ENCODE results near the gene PPM1D.
"Not testable (repeated sequence)": the region's sequence is repeated elsewhere in the genome, so short reads cannot be mapped to it uniquely, and the experiment has no call there.

PPM1D gene

GRCh38 chr17:60623415-60623814, 23.4 kb downstream of the PPM1D start:
- no peak for DNase-seq

- no peak for DNase-seq
These were observed 27.1 kb downstream of the PPM1D start for GRCh38 chr17:60627124-60627523.

DNA sequence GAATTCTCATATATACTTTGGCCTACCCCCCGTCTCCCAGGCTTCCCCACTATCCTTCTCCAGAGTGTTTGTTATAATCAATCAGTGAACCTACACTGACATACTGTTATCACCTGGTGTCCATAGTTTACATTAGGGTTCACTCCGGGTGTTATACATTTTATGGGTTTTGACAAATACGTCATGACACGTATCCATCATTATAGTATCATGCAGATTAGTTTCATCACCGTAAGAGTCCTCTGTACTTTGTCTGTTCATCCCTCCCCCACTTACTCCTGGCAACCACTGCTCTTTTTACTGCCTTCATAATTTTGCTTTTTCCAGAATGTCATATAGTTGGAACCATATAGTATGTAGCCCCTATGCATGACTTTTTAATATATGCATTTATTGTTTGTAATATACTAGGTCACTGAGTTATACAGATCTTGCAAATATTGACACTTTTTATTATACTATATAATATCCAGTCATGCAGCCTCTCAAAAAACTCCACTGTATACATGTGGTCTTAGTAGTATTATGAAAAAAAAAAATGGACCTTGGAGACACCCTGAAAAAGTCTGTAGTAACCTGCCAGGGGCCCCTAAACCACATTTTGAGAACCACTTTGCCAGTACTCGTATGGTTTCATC, 28.4 kb downstream of the PPM1D start:
- DNase-seq, result no peak

DNA sequence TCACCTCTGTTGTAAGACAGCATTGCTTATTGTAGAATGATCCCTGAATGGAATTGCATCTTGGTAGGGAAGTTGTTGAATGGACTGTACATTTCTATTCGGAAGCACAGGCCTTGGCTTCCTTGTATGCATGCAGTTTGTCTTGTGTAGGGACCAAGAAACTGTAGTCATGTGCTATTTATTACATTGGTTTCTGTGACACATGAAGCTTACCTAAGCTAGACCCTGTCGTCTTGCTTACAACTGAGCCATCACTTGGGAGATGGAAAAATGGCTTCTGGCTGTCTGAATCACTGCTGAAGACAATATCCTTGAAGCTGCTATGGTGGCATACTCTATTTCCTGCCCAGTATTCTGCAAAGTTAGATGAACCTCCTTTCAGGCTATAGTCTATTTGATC, 29.1 kb downstream of the PPM1D start:
- DNase-seq, result no peak

GRCh38 chr17:60630352-60630751, 30.4 kb downstream of the PPM1D start:
- DNase-seq, result no peak

- no peak for DNase-seq
These were observed 31.1 kb downstream of the PPM1D start for GRCh38 chr17:60631119-60631518.

DNA sequence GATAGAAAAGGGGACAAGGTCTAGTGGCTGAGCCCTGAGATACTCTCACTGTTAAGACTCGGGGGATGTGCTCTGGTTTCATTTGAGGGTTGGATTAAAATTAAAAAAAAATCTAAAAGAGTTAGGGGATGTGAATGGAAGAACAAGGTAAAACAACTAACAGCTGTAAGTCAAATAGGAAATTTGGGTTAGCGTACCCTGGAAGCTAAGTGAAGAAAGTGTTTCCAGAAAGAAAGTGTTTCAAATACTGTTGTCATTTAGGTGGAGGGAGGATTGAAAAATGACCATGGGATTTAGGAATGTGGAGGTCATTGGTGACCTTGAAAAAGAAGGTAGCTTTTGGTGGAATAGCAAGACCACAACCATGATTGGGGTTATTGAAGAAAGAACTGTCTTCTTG, 37.7 kb downstream of the PPM1D start:
- DNase-seq, result no peak

DNA sequence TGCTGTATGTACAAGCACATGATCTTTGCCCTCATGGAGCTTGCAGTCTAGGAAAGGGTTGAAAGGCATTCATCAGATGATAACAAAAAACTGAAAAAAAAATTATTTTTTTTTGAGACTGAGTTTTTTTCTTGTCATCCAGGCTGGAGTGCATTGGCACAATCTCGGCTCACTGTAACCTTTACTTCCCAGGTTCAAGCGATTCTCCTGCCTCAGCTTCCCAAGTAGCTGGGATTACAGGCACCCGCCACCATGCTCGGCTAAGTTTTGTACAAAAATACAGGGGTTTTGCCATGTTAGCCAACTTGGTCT, 39.0 kb downstream of the PPM1D start:
- DNase-seq, result no peak

GRCh38 chr17:60640503-60640902, 40.5 kb downstream of the PPM1D start:
- no peak for DNase-seq

- no peak for DNase-seq
These were observed 41.1 kb downstream of the PPM1D start for GRCh38 chr17:60641126-60641525.

DNA sequence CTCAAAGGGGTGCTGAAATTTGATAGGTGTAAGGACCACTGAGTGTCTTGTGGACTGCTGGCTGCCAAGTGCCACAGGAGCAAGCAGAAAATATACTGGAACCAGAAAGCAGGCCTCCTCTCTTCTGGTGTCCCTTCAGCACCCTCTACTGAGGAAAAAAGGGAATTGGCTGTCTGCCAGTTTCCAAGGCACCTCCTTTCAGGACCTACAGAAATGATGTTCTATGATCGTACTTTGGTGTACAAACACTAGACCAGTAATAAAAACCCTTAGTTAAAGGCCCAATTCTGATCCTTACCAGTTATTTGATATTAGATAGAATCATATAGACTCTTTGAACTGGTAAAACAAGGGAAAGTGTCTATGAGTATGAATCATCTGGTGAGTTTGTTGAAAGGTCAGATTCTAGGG, 41.8 kb downstream of the PPM1D start:
- peak; percentile 40 for DNase-seq

- DNase-seq, result no peak
These were observed 46.0 kb downstream of the PPM1D start for GRCh38 chr17:60645918-60646523.

GRCh38 chr17:60646701-60647100, 46.7 kb downstream of the PPM1D start:
- DNase-seq, result no peak

GRCh38 chr17:60647705-60648104, 47.7 kb downstream of the PPM1D start:
- no peak for DNase-seq

GRCh38 chr17:60652454-60653247, 52.7 kb downstream of the PPM1D start:
- peak; percentile 44 for DNase-seq

- no peak for DNase-seq
These were observed 53.6 kb downstream of the PPM1D start for GRCh38 chr17:60653569-60653968.

DNA sequence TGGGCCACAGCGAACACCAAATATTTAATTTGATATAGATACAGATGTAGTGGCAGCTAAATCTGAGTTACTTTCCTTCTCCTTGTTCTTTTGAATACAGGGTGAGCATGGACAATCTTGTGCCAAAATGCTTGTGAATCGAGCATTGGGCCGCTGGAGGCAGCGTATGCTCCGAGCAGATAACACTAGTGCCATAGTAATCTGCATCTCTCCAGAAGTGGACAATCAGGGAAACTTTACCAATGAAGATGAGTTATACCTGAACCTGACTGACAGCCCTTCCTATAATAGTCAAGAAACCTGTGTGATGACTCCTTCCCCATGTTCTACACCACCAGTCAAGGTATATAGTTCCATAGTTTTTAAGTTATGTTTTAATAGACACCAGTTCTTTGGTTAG, 56.5 kb downstream of the PPM1D start:
- DNase-seq, result no peak

DNA sequence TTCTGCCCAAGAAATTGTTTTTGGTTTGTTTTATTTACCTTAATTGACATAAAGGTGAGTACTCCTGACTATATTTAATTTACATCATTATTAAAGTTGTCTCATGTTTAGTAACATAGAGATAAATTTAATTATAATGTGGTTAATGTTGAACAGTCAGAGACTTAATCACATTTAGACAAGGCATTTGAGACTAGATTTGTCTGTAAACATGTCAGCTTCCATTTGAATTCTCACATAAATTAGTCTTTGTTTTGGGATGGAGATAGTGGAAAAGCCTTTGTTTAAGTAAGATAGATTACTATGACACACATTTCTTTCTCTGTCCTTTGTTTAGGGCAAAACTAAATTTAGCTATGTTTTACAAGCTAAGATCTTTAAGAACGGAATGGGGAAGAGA, 59.2 kb downstream of the PPM1D start:
- DNase-seq, result no peak

DNA sequence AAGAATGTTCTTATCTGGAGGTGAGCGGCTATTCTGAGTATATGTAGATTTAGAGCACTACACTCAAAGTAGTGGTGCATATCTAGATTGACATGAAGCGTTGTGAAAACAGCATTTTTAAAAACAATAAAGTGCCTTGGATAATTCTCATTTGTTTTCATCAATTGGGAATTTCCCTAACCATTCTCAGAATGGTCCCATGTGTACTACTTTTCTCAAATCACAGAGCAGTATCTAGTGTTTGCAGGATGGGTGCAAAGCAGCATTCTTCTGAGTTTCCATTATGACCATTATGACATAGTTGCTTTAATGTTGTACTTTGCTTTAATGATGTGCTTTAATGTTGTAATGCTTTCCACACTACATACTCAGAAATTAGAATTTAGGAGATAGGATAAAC, 61.5 kb downstream of the PPM1D start:
- DNase-seq, result no peak

DNA sequence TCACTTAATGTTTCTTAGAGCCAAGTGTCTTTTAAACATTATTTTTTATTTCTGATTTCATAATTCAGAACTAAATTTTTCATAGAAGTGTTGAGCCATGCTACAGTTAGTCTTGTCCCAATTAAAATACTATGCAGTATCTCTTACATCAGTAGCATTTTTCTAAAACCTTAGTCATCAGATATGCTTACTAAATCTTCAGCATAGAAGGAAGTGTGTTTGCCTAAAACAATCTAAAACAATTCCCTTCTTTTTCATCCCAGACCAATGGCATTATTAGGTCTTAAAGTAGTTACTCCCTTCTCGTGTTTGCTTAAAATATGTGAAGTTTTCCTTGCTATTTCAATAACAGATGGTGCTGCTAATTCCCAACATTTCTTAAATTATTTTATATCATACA, 64.0 kb downstream of the PPM1D start:
- DNase-seq, result no peak

GRCh38 chr17:60665602-60666001, 65.6 kb downstream of the PPM1D start:
- DNase-seq, result no peak

DNA sequence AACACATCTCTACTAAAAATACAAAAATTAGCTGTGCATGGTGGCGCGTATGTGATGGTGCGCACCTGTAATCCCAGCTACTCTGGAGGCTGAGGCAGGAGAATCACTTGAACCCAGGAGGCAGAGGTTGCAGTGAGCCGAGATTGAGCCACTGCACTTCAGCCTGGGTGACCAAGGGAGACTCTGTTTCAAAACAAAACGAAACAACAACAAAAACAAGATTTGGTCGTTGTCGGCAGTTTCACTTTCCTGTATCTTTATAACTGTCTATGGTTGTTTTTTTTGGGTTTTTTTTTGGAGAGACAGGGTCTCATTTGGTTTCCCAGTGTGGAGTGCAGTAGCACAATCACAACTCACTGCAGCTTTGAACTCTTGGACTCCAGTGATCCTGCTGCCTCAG, 68.7 kb downstream of the PPM1D start:
- DNase-seq, result not testable (repeated sequence)

GRCh38 chr17:60671482-60671881, 71.5 kb downstream of the PPM1D start:
- DNase-seq, result no peak

DNA sequence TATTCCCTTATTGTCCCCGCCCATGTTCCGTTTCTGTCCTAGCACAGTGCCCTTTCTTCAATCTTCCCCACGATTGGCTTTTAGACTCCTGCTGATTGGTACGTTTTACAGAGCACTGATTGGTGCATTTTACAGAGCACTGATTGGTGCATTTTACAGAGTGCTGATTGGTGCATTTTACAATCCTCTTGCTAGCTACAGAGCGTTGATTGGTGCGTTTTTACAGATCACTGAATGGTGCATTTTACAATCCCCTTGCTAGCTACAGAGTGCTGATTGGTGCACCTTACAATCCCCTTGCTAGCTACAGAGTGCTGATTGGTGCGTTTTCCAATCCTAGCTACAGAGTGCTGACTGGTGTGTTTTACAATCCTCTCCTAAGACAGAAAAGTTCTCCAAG, 74.6 kb downstream of the PPM1D start:
- not testable (repeated sequence) for DNase-seq

GRCh38 chr17:60675997-60676396, 76.0 kb downstream of the PPM1D start:
- DNase-seq, result no peak
